Body of pancreas (tissue), 4 donors: ENCODE results near the gene THAP7. TPM values are rescaled to one million over a fixed set of nuclear protein-coding genes. Genes with fewer than 3 reads are reported as not detected.

Source experiments
- ATAC-seq: fragments of 150-250 bp; one replicate; pipeline ENCODE4 v1.9.1; 2016
- DNase-seq, 4 donors: peaks; one replicate each; pipeline ENCODE4 v3.0.0-alpha.2; 2019
- H3K27ac ChIP-seq, 4 donors: fragments of 200-600 bp; sonication (generic); 1 replicate in 3 of 4; 2 replicates in 1 of 4; pipeline versions ENCODE4 v1.5.1 to v1.6.1; 2016 to 2019; ENCODE audit warnings: mild to moderate bottlenecking in 1 of 4, mixed read lengths in 1 of 4, moderate library complexity in 1 of 4
- H3K27me3 ChIP-seq, 2 donors: fragments of 200-600 bp; sonication (generic); one replicate each; pipeline ENCODE4 v1.6.0; 2016; ENCODE audit warnings: mild to moderate bottlenecking in 1 of 2
- H3K36me3 ChIP-seq, 2 donors: fragments of 200-600 bp; sonication (generic); replicated peaks in 1 of 2; 2 replicates each; pipeline ENCODE4 v1.5.1; 2016; ENCODE audit warnings: low read depth in 2 of 2; ENCODE audit not compliant: insufficient read depth in 1 of 2
- H3K4me1 ChIP-seq: fragments of 200-600 bp; sonication (generic); one replicate; pipeline ENCODE4 v1.6.0; 2016
- H3K4me3 ChIP-seq, 2 donors: fragments of 200-600 bp; sonication (generic); 1 replicate in 1 of 2; 2 replicates in 1 of 2; pipeline ENCODE4 v1.5.1; 2016 to 2019
- H3K9me3 ChIP-seq, 3 donors: fragments of 200-600 bp; sonication (generic); 1 replicate in 2 of 3; 2 replicates in 1 of 3; pipeline ENCODE4 v1.5.1; 2016
- POLR2A ChIP-seq, 3 donors: fragments of 450-650 bp; IDR thresholded peaks; one replicate each; pipeline ENCODE4 v1.6.1; 2016; ENCODE audit warnings: antibody characterized with exemption in 3 of 3, mild to moderate bottlenecking in 2 of 3
- WGBS, 2 donors: methylation state at CpG; one replicate each; pipeline ENCODE4 v1.1.5; 2017; 5-methylcytosine and 5-hydroxymethylcytosine counted together
- intact Hi-C: fragments of 100-400 bp; cut with DNase I; formaldehyde crosslinking; loops from one replicate; pipeline ENCODE4 v1.15.1; 2023
- total RNA-seq, 2 donors: library from RNA; depleted of rRNA; stranded (reverse); fragments of >200 nt; gene quantifications; one replicate each; pipeline ENCODE4 v1.1.0, GENCODE V29; 2016
- TF ChIP-seq, protein P1 (sequence below), 7 experiments: fragments of 450-650 bp in 4 of 7; fragments of 200-600 bp in 3 of 7; sonication (generic) in 3 of 7; IDR thresholded peaks; one replicate each; pipeline ENCODE4 v1.5.1; 2016 to 2019; ENCODE audit warnings: antibody characterized with exemption in 7 of 7

THAP7 gene
- total RNA-seq, 2 donors from 2014 or later = 17.1 to 20.2 TPM

DNA sequence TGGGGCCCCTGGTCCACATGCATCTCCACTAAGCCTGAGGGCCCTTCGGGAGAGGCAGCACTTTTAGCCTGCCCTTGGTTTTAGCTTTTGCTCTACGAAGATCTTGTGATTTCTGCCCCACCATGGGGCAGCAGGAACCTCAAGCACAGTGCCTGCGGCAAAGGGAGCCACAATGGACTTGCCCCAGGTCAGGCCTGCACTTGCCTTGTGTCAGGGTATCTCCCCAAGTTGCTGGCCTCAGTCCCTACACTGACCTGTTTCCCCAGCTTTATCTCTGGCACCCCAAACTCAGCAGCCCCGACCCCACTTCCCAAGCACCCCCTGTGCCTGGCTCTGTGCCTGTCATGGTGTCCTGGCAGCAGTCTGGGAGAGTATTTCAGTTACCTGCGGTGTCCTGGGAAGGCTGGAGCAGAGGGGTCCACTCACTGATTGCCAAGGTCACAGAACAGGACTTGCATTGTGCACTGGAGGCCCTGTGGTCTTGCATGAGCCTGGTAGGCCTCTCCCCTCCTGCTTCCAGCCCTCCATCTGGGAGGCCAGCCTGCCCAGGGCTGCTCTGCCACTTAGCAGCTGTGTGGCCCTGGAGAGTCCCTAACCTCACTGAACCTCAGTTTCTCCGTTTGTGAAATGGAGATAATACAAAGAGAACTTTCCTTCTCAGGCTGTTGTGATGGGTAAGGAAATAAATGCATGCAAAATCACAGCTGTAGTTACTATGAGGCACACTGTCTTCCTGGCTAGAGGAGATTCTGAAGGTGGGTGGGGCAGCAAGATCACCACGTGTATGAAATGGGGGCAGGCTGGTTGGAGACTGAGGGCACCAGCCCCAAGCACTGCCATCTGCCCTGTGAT lies 38.5 kb downstream of the THAP7 start:
- Histone ChIP-seq H3K27ac (no peak overlapping the region), H3K4me3 (no peak overlapping the region), H3K36me3 (no peaks in the 10 kb centered on the region), H3K4me1 (peaks cover 11% of the 10 kb centered on the region), H3K27me3 (peaks cover 0 to 3% of the 10 kb centered on the region in 2 donors), H3K9me3 (no peaks in the 10 kb centered on the region)
- DNase-seq = no peak
- TF ChIP-seq, protein P1, sequence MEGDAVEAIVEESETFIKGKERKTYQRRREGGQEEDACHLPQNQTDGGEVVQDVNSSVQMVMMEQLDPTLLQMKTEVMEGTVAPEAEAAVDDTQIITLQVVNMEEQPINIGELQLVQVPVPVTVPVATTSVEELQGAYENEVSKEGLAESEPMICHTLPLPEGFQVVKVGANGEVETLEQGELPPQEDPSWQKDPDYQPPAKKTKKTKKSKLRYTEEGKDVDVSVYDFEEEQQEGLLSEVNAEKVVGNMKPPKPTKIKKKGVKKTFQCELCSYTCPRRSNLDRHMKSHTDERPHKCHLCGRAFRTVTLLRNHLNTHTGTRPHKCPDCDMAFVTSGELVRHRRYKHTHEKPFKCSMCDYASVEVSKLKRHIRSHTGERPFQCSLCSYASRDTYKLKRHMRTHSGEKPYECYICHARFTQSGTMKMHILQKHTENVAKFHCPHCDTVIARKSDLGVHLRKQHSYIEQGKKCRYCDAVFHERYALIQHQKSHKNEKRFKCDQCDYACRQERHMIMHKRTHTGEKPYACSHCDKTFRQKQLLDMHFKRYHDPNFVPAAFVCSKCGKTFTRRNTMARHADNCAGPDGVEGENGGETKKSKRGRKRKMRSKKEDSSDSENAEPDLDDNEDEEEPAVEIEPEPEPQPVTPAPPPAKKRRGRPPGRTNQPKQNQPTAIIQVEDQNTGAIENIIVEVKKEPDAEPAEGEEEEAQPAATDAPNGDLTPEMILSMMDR (IDR thresholded peaks at IDR 0.05) = no peak
- TF ChIP-seq POLR2A (IDR thresholded peaks at IDR 0.05) = no peak
- no peak for ATAC-seq
- intact Hi-C loops = loop anchor here (10.0 kb wide), 2 partner anchors 49 to 51 kb away; partner anchors contain the start of genes CRKL and P2RX6
- WGBS, 2 donors = 67 to 77% methylated on average over 6 to 7 of the region's 7 CpGs

DNA sequence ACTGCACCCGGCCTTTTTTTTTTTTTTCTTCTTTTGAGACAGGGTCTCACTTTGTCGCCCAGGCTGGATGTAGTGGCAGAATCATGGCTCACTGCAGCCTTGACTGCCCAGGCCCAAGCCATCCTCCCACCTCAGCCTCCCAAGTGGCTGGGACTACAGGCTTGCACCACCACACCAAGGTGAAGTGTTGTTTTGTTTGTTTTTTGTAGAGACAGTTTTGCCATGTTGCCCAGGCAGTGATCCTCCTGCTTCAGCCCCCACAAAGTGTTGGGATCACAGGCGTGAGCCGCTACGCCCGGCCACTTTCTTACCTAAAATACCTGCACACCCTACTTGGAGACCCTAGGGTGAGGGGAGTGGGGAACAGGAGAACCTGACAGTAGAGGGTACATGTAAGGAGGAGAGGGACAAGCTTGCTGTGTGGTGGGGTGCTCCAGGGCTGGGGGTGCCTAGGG lies 39.4 kb downstream of the THAP7 start:
- Histone ChIP-seq H3K27me3 (peaks cover 0 to 3% of the 10 kb centered on the region in 2 donors), H3K27ac (no peak overlapping the region), H3K36me3 (no peaks in the 10 kb centered on the region), H3K4me1 (peaks cover 19% of the 10 kb centered on the region), H3K9me3 (no peaks in the 10 kb centered on the region), H3K4me3 (no peak overlapping the region)
- no peak for DNase-seq
- intact Hi-C loops = loop anchor here (10.0 kb wide), 2 partner anchors 48 to 52 kb away; partner anchors contain the start of genes CRKL and P2RX6
- no peak for TF ChIP-seq POLR2A (IDR thresholded peaks at IDR 0.05)
- TF ChIP-seq, protein P1 (IDR thresholded peaks at IDR 0.05) = no peak
- no peak for ATAC-seq
- 78 to 87% methylated on average over 6 of the region's 6 CpGs for WGBS, 2 donors

DNA sequence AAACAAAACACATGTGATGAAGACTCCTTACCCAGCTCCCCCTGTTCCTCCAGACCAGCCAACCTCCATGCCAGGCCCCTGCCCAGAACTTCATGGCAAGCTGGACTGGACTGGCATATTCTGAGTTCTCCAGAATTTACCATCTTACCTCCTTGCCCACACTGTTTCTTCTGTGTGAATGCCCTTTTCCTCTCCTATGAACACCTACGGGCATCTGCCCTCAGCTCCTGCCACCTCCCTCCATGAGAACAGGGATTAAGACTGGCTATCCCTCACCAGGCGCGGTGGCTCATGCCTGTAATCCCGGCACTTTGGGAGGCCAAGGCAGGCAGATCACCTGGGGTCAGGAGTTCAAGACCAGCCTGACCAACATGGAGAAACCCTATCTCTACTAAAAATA lies 41.3 kb downstream of the THAP7 start:
- H3K27ac ChIP-seq = no peak overlapping the region
- peaks cover 0 to 3% of the 10 kb centered on the region in 2 donors for H3K27me3 ChIP-seq
- ATAC-seq (no peak), DNase-seq (no peak)
- no peak overlapping the region for H3K4me3 ChIP-seq
- WGBS, 2 donors = 91 to 93% methylated on average over 4 of the region's 4 CpGs
- H3K4me1 ChIP-seq = peaks cover 37% of the 10 kb centered on the region
- H3K9me3 ChIP-seq = no peaks in the 10 kb centered on the region
- H3K36me3 ChIP-seq = no peaks in the 10 kb centered on the region
- no peak for TF ChIP-seq POLR2A (IDR thresholded peaks at IDR 0.05)
- TF ChIP-seq, protein P1 (IDR thresholded peaks at IDR 0.05) = no peak
- intact Hi-C loops = loop anchor here (10.0 kb wide), 2 partner anchors 46 to 54 kb away; partner anchors contain the start of genes CRKL and P2RX6

DNA sequence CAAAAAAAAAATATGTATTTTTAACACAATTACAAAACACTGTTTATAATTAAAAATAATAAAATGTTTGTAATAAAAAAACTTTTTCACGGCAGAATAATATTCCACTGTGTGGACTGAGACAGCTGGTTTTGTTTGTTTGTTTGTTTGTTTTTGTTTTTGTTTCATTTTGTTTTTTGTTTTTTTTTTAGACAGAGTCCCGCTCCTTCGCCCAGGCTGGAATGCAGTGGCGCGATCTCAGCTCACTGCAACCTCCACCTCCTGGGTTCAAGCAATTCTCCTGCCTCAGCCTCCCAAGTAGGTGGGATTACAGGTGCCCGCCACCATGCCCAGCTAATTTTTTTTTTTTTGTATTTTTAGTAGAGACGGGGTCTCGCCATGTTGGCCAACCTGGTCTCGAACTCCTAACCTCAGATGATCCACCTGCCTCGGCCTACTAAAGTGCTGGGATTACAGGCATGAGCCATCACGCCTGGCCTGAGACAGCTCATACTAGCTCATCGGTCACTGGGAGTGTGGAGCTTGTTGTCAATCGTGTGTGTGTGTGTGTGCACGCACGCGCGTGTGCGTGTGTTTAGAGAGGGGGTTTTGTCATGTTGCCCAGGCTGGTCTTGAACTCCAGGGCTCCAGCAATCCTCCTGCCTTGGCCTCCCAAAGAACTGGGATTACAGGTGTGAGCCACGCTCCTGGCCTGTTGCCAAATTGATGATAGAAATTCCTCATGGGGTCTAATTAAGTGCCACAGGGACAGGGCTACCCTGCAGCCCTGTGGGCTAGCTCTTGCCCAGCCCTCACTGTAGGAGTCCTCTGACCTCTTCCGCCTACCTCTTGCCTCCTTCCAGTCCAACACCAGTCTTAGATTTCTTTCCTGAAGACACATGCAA lies 42.1 kb downstream of the THAP7 start:
- Histone ChIP-seq H3K4me1 (peaks cover 35% of the 10 kb centered on the region), H3K9me3 (no peaks in the 10 kb centered on the region), H3K27me3 (peaks cover 0 to 3% of the 10 kb centered on the region in 2 donors), H3K27ac (no peak overlapping the region), H3K4me3 (no peak overlapping the region), H3K36me3 (no peaks in the 10 kb centered on the region)
- ATAC-seq = no peak
- WGBS, 2 donors = 92 to 96% methylated on average over 20 of the region's 20 CpGs
- no peak for TF ChIP-seq POLR2A (IDR thresholded peaks at IDR 0.05)
- TF ChIP-seq, protein P1 (IDR thresholded peaks at IDR 0.05) = no peak
- DNase-seq = no peak
- intact Hi-C loops = loop anchor here (10.0 kb wide), 2 partner anchors 45 to 55 kb away; partner anchors contain the start of genes CRKL and P2RX6
